Activated CD4-positive, alpha-beta T cell treated with anti-CD3 and anti-CD28 coated beads, Interleukin-2, Interleukin-6, amounts not matched to agents 100 ng/mL and 50 ng/mL, durations not matched to agents 16 hours and 8 hours (primary cell): ENCODE data around the gene MFAP3.

ENCODE experiments used
- DNase-seq: peaks from one replicate; pipeline ENCODE4 v3.0.0-alpha.2; 2020

The MFAP3 gene

GRCh38 chr5:154095904-154096303, 57.1 kb downstream of the MFAP3 start:
- DNase-seq: no peak

GRCh38 chr5:154097031-154097430, 58.3 kb downstream of the MFAP3 start:
- DNase-seq: no peak

DNA sequence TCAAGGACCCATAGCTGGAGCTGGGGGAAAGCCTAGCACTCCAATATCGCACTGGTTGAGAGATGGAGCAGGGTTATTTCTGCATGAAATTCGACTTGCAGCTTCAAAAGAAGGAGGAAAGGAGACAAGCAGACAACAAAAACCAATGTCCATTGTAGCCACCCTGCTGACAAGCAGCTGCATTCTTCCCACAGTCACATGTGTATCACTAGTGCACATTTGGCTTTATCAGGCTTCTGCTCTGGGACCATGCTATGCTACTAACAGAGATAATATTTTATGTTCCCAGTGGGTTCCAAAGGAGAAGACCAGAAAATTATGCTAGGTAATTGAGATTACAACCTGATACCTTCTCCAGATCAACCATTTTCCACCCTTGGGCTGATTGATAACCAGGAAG, 59.7 kb downstream of the MFAP3 start:
- no peak for DNase-seq

GRCh38 chr5:154101184-154101583, 62.4 kb downstream of the MFAP3 start:
- DNase-seq: no peak

GRCh38 chr5:154103233-154103632, 64.5 kb downstream of the MFAP3 start:
- no peak for DNase-seq
